ENCODE measurements around the gene SCO2.

SCO2 gene

DNA sequence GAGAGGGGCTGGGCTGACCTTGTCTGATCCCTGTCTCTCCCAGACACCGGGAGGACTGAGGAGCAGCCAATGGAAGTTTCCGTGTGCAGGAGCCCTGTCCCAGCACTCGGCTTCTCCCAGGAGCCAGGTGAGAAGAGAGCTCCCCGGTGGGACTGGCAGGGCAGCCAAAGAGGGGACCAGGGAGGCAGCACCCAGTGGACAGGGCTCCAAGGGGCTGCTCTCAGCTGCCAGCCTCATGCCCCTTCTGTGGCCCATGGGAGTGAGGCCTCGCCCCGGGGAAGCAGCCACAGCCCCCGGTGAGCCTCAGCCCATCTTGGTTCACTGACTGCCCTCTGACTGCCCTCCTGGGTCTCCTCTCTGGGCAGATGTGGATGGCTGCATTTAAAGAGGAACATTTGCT is 6.8 kb downstream of the SCO2 start:
- no peak for DNase-seq

DNA sequence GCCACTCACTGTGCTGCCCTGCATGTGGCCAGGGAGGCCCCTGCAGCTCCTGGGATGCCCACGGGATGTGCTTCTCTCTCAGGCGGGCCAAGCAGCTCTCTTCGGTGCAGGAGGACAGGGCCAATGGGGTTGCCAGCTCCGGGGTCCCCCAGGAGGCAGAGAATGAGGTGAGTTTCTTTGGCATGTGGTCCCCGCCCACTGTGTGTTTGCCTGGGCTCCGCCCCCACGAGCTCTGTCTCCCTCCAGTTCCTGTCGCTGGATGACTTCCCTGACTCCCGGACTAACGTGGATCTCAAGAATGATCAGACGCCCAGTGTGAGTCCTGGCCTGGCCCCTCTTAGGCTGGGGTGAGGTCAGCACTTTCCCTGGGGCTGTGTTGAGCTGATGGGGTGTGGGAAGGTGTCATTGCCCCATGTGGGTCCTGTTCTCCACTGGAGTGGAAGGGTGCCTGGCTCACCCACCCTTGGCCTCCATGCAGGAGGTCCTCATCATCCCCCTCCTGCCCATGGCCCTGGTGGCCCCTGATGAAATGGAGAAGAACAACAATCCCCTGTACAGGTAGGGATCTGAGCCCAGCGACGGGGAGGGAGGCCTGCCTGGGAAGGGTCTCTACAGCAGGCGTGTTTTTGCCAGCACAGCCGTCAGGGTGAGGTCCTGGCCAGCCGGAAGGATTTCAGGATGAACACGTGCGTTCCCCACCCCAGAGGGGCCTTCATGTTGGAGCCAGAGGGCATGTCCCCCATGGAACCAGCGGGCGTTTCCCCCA is 7.7 kb downstream of the SCO2 start:
- DNase-seq = no peak

DNA sequence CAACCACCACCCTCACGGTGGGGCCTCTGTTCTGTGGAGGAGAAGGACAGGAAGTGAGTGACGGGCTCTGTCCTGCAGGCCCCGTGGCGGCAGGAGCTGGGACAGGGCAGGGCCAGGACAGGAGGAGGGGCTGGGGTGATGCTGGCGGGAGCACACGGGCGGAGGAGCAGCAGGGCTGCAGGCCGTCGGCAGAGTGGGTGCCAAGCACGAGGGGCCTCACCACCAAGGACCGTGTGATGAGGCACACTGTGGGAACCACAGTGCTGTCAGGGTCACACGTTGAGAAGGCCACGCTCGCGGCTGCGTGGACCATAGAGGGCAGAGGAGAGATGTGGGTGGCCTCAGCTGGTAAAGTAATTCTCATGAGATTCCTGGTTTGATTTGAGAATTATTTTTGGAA is 8.5 kb downstream of the SCO2 start:
- DNase-seq = no peak

DNA sequence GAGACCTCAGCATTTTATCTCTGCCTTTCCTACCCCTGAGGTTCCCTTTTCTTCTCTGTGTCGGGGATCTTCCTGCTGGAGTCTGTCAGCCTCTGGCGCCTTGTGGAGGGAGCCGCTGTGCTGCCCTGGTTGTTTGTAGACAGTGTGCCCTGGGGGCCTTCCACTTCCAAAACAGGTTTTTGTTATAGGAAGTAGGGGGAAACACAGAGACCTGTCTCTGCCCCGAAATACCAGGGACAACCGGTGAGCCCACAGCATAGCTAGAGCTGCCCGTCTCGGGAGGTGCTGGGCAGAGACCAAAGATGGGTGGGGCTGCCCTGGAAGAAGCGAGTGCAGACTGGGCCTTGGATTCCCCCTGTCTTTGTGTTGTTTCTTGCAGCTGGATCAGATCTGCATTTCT is 9.3 kb downstream of the SCO2 start:
- DNase-seq = no peak

DNA sequence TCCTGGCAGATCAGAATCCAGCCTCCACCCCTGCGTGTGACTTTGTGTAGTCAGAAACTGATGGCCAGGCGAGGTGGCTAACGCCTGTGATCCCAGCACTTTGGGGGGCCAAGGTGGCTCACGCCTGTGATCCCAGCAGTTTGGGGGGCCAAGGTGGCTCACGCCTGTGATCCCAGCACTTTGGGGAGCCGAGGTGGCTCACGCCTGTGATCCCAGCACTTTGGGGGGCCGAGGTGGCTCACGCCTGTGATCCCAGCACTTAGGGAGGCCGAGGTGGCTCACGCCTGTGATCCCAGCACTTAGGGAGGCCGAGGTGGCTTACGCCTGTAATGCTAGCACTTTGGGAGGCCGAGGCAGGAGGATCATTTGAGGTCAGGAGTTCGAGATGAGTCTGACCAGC is 12.2 kb downstream of the SCO2 start:
- no peak for DNase-seq

DNA sequence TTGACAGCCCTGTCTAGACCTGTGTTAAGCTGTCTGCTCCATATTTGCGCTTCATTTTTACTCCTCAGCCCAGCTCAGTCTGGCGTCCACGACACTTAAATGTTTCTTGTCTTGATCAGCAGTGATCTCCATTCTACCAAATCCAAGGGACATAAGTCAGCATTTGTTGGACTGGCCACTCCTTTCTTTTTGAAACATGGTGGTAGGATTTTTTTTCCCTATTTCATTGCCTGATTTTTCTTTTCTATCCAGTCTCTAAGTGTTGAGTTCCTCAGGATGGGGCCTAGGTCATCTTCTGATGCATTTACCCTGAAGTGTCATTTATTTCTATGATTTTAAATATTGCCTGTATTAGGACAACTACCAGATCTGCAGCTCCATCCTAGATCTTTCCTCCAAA is 16.5 kb downstream of the SCO2 start:
- no peak for DNase-seq

DNA sequence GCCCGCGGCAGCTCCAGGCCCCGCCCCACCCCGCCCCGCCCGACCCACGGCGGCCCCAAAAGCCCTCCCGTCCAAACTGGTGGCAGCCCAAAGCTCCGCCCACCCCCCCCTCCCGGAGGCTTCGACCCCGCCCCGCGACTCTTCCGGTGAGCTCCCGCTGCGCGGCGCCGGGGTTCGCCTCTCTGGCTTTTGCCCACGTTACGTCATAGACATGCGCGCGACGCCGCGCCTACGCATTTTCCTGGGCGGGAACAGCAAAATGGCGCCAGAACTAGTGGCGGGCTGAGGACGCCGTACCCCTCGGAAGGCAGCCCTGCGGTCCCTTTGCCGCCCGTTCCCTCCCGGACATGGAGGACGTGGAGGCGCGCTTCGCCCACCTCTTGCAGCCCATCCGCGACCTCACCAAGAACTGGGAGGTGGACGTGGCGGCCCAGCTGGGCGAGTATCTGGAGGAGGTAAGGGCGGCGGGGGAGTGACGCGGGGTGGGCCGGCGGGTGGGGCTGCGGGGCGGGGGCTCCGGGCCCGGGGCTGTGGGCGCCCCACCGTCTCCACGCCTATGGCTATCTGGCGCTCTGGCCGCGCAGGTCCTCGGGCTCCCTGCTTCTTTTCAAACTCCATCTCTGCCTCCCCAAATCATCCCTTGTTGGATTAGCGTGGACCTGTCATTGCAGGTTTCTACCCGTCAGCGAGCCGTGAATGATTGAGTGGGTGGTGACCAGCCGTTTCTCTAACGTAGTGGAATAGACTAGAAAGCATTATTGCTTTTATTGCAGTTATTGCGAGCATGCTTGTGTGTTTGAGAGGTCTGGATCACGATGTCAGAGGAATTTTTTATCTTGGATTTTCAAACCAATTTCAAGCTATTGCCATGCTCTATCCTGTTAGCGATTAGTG is 17.2 kb downstream of the SCO2 start, which contains the start of gene NCAPH2:
NCAPH2 (plus strand) TSS at position 234 of the 894 bp plus-strand sequence; CDS start at position 348, 114 bp downstream.
- peak; percentile 97 for DNase-seq

DNA sequence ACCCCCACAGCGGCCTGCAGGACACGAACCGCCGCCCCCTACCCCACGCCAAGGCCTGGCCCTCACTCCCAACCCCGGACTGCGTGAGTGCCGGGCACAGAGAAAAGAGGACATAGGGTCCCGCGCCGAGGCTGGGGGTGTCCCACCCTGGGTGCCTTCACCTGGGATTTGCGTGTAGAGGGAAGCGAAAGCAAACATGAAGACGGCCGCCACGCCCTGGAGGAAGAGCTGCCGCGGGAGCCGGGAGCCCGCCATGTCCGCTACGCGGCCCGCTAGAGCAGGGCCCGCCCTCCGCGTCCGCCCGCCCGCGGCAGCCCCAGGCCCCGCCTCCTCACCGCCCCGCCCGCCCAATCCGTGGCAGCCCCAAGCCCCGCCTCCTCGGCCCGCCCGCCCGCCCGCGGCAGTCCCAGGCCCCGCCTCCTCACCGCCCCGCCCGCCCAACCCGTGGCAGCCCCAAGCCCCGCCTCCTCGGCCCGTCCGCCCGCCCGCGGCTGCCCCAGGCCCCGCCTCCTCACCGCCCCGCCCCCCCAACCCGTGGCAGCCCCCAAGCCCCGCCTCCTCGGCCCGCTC is 17.9 kb downstream of the SCO2 start, which contains the start of gene LMF2:
LMF2 (minus strand) TSS at position 282 of the 570 bp plus-strand sequence; CDS start at position 255, 27 bp downstream.
- peak; percentile 91 for DNase-seq

DNA sequence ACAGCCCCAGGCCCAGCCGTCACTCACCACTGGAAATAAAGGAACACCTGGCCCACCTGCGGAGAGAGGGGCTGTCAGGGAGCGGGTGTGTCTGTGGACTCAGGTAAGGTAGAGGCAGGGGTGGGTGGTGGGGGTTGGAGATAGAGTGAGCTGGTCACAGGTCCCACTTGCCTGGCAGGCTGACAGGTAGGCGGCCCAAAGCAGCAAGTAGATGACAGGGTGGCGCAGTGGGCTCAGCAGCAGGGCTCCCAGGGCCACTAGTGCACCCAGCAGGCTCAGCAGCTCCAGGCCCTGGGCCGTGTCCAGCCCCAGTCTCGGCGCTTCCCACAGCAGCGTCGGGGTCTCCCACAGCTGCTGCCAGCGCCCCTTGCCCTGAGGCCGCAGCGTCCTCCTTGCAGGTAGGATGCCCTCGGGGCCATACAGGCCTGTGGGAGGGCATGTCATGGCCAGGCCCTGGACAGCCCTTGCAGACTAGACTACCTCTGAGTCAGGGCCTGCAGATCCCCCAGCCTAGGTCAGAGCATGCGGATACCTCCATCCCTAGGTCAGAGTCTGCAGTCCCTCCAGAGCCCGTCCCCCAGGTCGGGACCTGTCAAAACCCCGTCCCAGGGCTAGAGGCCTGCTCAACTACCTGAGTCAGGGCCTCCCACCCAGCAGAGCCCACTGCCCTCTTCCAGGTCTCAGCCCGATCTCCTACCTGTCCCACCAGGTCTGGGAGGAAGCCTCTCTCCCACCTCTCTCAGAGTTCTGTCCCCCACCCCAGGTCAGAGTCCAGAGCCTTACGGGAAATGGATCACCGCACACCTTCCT is 18.6 kb downstream of the SCO2 start:
- no peak for DNase-seq

DNA sequence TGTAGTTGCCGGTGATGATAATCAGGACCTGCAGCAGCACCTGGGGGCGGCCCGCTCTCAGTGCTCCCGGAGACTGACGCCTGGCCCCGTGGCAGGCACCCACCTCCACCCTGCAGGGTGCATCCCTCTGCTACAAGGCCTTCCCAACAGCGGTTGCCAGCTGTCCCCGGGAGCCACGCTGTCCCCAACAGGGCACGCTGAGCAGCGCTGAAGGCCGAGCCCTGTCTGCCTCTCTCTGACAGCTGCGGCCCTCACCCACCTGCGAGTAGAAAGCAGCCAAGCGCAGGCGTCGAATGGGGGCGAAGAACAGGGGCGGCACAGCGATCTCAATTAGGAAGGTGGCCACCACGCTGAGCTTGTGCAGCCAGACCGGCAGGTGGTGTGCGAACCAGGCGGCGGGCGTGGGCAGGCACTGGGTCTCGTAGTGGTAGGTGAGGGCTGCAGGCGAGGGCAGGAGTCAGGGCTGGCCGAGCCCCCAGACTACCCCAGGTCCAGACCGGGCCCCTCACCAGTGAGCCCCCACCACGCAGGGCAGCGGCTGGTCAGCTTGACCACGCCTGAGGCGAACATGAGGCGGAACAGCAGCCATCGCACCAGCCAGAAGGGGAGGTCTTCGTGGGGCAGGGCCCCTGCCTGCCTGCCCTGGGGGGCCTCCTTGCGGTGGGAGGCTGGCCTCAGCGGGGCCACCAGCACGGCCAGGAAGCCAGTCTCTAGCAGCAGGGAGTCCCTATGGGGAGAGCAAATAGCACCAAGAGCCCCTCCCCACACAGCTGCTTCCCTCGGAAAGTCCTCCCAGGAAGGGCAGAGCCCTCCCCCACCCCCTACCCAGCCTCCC is 19.4 kb downstream of the SCO2 start:
- DNase-seq = no peak

DNA sequence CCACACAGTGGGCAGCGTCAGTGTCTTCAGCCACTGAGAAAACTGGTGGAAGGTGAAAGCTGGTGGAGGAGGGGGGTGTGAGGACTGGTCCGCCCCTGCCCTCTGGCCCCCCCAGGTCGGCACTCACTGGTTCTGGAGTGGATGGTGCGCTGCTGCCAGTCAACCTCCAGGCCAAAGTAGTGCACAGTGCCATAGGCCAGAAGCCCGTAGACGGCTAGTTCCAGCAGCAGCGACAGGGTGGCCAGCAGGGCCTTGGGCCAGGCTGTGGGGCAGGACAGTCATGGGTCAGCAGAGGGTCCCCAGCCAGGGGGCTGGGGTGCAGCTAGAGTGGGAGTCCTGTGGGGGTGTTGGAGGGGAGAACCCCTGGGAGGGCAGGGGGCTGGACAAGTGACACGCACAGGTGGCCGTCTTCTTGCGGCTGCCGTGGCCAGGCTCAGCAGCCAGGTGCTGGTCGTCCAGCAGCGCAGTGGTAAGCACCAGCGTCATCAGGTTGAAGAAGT is 20.1 kb downstream of the SCO2 start:
- no peak for DNase-seq

DNA sequence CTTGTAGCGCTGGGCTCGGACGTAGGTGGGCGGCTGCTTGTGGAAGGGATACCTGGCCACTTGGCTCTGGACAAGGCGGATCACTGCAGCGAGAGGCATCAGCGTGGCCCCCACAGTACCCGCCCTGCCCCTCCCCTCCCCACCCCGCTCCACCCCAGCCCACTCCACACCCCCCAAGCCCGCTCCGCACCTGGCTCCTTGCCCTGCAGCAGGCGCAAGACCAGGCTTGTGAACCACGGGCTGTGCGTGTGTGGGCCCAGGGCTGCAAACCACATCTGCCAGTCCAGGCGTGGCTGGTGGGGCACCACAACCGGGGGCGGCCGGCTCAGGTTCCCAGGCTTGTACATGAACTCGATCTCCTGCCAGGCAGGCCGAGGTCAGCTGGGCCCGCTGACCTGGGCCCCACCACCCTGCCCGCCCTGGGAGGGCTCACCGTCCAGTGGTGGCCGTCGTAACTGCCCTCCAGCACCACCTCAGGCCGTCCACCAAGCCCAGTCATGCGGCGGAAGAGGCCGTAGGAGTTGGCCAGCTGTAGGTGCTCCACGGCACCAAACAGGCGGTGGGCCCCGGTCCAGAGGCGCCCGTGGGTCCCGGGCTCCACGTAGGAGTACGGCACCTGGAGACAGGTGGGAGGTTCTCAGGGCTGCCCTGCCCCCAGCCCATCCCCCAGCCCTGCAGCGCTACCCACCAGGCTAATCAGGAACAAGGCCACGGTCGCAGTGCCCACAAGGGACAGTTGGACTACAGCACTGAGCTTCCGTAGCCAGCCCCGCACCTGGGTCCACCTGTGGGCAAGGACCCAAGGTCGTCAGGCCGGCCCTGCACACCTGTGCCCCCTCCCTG is 20.8 kb downstream of the SCO2 start:
- DNase-seq = no peak

DNA sequence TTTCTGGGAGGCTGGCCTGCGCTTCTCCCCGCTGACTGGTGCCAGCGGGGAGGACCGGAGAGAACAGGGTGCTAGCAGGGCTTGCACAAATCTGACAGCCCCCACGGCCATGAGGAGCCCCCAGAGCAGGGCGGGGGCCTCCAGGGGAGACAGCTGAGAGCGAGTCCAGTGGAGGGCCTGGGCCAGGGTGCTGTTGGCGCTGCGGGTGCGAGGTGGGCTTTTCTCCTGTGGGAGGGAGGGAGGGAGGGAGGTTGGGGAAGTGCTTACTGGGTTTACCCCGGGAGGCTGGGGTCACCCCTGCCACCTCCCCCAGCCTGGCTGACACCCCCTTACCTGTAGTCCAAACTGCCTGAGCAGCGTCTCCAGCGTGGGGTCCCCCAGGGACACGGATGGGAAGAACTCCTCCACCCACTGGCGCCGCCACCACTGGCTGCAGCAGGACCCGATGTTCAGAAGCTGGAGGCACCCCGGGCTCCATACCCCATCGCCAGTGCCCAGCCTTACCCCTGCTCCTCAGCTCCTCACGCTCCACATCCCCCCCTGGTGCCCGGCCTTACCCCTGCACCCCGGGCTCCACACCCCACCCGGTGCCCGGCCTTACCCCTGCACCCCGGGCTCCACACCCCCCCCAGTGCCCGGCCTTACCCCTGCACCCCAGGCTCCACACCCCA is 21.8 kb downstream of the SCO2 start:
- peak; percentile 35 for DNase-seq

DNA sequence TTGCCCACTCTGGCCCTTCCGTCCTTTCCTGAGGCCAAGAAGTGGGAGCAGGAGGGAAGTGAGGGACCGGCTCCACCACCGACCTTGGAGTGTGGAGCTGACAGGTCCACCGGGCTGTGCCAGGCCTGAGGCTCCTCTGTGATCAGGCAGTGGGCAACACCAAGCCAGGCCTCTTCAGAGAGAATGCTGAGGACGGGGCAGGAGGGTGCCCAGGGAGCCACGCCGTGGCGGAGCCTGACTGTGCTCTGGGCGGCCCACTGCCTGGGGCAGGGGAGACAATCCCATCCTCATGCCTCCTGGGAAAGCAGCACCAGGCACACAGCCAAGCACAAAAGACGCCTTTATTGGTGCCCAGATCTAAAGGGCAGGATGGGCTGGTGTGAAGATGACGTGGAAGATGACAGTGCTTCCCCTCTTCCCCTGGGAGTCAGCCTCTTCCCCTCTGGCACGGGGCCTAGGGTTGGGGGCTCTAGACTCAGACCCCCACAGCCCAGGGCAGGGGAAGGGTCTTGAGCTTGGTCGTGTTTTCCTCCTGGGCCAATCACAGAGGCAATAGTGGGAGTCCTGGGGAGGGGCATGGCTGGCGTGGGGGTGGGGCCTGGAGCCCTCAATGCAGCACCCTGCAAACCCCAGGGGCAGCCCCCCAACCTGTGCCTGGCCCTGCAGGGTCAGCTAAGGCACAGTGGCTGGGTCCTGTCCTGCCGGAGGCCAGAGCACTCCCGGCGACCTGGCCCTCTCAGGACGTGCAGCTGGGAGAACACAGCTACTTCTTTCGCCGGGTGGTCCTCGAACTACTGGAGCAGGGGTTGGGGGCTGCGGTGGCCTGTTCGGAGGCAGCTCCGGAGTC is 22.5 kb downstream of the SCO2 start:
- no peak for DNase-seq

DNA sequence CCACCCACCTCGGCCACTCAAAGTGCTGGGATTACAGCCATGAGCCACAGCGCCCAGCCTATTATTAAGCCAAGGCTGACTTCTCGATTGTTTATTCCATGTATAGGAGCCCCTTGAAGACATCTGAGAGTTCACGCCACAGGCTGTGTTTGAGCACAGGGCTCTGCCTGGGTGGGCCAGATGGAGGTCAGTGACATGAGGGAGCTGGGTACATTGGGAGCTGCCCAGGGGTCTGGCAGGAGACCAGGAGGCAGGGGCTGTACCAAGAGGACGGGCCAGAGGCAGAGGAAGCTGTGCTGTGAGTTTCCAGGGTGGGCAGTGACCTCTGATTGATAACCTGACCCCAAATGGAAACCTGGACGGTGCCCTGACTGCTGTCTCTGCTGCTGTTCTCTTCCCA is 23.3 kb downstream of the SCO2 start:
- no peak for DNase-seq

DNA sequence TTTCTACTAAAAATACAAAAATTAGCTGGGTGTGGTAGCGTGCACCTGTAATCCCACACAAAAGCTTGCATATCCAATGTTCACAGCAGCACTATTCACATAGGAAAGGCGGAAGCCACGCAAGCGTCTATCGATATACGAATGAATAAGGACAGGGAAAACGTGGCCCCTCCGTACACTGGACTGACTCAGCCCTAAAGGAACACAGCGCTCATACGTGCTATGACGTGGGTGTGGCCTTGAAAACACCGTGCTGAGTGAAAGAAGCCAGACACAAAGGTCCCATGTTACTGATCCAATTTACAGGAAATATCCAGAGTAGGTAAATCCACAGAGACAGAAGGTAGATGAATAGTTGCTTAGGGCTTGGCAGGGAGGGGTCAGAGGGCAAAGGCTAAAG is 24.9 kb downstream of the SCO2 start:
- DNase-seq = no peak

DNA sequence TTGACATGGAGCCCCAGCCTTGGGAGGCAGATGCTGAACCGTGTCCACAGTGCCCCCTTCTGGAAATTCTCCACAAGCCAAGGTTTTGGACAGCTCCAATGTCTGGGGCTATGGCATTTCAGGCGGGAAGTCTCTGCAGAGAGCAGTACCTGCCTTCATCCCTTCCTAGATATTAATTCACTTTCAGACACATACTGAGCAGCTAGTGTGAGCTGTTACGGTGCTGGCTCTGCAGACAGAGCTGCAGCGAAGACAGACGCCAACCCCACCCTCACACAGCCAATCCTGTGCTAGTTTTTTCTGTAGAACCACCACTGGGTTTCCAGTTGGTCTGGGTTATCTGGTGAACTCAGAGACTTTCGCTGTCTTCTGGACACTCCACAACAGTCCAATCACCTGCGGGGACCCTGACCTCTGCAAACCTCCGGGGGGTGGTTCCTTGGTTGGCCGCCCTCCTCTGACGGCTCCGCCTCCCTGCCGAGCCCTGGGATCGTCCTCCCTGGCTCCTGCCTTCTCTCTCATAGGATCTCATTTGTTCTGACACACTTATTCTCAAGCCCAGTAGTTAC is 27.0 kb downstream of the SCO2 start:
- peak; percentile 62 for DNase-seq

DNA sequence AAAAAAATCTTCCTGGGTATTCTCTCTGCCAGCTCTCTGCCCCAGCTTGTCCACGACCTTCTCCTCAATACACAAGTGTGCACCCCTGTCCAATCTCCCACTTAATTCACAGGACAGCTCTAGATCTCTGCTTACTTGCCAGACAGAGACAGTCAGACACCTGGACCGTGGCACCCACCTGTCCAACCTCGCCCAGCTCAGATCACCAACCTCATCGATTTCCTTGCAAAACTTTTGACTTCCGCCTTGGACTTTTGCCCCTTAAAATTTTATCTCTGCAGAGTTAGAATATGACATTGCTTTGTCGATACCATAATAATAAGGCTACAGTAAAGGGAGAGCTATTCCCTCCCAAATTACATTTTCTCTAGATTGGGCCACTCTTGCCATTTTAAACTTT is 28.3 kb downstream of the SCO2 start:
- no peak for DNase-seq

All from activated naive CD4-positive, alpha-beta T cell treated with anti-CD3 and anti-CD28 coated beads, Interleukin-2, amount 50 U/mL, for 16 hours (primary cell).